GM21526 (cell line): ENCODE measurements around the gene IL18.
"Not testable (repeated sequence)": the region's sequence is repeated elsewhere in the genome, so short reads cannot be mapped to it uniquely, and the experiment has no call there.

Experiments
- ATAC-seq: cut with Tn5 transposase; IDR thresholded peaks from one replicate; pipeline ENCODE4 v1.9.1; 2021; ENCODE audit warnings: moderate library complexity; ENCODE audit not compliant: unreplicated experiment, low FRiP score

Gene IL18

DNA sequence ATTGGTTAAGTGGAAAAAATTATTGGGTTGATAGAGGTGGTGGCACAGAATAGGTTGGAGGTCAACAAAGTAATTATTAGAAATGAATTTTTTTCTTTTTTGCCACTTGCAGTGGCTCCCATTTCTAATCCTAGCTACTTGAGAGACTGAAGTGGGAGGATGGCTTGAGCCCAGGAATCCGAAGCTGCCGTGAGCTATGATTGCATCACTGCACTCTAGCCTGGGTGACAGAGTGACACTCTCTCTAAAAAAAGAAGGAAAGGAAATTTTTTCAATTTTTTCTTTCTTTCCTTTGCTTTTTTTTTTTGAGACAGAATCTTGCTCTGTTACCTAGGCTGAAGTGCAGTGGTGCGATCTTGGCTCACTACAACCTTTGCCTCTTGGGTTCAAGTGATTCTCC is 9.3 kb upstream of the IL18 start:
- ATAC-seq = no peak

DNA sequence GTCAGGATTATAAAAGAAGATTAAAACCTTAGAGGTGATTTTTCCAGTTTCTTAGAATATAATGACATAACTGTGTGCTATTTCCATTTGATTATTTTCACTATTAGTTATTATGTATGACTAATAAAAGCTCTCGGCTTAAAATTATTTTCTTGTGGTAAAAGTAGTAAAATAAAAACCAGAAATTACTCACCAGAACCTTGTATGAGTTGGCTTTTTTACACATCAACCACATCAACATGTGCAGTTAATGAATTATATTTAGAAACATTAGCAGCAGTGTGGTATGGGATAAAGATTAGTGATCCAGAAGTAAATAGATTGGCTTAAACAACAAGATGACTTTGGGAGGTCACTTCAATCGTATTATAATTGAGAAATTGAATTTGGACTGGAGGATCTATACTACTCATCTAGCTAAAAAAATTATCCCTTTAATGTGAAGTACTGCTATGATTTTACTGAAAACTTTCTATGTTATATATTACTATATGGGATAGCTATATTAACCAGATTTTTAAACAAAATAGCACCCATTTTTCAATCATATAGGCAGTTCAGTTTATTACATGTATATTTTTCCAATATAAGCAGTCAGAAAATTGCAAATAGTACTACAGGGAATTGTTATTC is 8.6 kb upstream of the IL18 start:
- no peak for ATAC-seq

DNA sequence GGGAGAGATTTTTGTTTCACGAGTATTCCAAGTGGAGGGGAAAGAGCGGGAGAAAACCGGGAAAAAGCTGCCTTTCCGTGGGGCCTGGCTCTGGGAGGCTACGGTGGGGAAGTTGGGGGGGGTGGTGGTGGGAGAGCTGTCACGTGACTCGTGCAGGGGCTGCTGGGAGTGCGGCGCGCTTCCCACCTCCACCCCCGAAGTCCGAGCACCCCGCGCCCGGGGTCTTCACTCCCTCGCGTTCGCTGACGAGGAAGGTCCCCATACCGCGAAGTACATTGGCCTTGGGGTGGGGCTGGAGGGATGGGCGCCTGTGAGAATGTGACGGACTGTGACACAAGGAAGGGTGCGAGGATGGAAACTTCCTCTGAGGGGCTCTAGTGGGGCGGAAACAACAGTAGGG is 3.3 kb upstream of the IL18 start, which contains the start of gene TEX12:
TSS of gene TEX12 (plus strand) at position 228 of the 400 bp plus-strand sequence. CDS start 1,897 bp downstream, outside the sequence.
- ATAC-seq = no peak

DNA sequence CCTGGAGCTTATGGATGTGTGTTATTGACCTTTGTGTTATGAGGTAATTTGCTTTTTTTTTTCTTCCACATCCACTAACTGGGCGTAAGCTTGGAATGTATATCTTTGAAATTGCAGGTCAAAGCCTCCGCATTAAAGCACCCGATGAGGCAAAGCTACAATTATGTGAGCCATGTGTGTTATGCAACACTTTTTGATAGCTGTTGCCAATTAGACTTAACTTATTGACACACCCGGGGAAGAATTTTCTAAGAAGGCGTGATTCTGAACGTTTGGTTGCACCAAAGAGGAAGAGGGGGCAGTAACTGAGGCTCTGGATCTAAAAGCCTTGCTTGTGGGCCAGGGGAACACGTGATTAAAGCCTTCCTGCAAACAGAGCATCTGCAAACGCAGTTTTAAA is 2.7 kb upstream of the IL18 start:
- ATAC-seq = no peak

DNA sequence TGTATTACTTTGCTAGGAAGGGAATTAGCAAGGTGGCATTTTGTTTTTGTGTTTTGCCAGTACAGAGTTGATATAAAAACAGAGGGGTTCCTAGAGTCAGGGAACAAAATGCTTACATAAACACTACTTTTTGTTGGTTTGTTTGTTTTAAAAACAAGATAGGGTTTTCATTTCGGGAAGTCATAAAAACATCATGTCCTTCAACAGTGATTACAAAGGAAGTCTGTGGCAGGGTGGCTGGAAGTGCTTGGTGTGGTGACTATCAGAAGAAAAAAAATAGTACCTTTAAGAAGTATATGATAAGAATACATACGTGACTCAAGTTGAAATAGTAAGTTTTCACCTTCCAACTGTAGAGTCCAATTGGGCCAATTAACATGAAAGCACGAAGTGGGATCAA is 1.2 kb upstream of the IL18 start:
- ATAC-seq = no peak

DNA sequence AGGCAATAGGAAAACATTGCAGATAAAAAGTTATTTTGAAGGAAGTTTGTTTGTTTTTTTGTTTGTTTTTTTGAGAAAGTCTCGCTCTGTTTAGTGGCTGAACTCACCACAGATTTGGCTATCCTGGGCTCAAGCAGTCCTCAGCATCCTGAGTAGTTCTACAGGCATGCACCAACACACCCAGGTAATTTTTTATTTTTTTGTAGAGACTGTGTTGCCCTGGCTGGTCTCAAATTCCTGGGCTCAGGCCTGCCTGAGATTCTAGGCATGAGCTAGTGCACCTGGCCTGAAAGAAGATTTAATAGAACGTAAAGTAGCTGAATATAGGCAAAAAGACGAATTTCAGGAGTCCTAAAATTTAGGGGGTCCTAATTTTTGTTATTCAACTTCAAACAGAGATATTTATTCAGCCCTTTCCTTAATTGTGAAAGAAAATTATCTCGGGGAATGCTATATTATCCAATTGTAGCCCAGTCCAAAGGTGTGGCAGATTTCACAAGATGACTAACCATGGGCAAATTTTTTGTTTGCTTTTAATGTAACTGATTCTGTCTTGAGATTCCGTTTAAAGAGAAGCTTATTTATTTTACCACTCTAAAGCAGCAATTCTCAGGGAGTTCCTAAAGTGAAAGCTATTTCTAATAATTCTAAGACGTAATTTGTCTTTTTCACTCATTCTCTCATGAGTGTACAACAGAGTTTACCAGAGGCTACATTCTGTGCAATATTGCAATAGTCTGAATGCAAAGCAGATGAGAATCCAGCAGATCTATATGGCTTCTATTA is 940 bp downstream of the IL18 start:
- ATAC-seq = no peak

DNA sequence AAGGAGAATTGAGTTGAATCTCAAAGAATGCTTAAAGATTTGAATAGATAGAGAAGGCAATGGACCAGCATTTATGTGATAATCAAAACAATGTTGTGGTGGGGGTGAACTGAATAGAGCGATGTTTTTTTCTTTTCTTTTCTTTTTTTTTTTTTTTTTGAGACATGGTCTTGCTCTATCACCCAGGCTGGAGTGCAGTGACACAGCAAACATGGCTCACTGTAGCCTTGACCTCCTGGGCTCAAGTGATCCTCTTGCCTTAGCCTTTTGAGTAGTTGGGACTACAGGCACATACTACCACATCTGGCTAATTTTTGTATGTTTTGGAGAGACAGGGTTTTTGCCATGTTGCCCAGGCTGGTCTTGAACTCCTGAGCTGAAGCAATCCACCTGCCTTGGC is 1.7 kb downstream of the IL18 start:
- ATAC-seq = not testable (repeated sequence)

DNA sequence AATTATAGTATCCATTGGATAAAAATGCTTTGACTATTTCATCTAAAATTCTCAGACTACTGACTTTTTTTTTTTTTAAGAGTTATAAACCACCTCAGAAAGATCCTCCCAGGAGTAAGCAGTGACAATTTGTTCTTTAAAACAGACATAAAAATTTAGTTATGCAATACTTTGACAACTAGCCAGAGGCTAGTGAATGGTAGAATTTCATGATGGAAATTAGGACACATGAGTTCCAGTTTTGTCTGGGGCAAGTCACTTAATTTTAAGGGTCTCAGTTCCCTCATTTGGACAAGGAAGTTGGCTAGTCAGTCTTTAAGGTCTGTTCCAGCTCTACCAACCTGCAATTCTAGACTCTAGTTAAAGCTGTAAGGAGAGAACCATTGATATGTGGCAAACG is 2.9 kb downstream of the IL18 start:
- ATAC-seq = no peak

DNA sequence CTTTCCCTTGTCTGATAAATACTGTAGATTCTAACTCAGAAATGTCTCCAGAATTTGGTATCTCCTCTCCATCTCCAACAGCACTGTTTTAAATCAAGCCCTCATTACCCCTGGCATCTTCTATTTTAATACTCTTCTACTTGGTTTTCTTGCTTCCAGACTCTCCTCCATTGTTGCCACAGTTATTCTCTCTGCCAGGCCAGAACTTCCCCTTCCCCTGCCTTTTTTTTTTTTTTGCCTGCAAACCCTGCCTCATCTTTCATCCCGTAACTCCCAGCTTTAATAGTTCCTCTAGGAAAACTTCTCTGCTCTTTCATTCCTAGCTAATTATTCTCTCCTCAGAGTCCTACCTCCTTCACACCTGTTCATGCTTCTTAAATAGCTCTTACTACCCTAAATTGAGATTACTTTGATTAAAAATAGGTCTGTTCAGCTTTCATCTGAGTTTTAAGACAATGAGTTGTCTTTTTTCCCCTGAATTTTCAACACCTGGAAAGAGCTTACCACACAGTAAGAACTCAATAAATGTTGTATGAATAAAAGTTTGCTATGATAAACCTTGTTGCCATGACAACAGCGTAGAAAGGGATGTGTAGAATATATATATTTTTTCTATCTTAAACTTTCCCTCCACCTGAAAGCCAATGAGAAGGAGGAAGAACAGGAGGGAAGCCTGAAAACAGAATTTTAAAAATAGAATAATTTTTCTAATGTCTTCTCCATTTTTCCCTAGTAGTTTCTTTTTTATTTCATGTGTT is 3.6 kb downstream of the IL18 start:
- ATAC-seq = no peak

DNA sequence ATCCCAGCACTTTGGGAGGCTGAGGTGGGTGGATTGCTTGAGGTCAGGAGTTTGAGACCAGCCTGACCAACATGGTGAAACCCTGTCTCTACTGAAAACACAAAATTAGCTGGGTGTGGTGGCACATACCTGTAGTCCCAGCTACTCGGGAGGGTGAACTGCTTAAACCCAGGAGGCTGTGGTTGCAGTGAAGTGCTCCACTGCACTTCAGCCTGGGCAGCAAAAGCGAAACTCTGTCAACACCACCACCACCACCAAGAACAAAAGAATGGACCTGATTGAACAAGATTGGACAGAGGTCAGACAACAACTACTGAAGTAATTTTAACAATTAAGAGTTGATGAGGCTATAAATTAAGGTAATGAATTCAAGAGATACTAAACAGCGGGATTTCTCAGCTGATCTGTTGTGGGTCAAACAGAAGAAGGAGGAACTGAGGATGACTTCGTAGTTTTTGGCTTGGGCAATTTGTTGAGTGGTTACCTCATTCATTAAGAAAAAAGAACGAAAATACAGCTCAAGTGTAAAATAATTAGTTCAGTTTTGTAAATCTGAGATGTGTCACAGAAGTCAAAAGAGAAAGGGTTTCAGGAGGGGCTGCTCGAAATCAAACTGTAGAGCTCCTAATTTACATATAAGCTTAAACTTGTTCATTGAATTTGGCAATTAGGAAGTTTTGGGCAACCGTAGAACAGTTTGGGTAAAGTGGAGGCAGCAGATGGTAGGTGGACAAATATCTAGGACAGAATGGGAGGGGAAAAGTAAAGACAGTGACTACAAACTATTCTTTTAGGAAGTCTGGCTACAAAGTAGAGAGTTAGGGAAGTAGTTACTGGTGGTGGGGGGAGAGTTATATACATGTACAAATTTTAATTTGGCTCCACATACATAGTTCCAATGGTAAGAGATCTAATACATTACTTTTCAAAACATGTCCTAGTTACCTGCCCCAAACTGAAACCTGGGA is 4.5 kb downstream of the IL18 start:
- no peak for ATAC-seq

DNA sequence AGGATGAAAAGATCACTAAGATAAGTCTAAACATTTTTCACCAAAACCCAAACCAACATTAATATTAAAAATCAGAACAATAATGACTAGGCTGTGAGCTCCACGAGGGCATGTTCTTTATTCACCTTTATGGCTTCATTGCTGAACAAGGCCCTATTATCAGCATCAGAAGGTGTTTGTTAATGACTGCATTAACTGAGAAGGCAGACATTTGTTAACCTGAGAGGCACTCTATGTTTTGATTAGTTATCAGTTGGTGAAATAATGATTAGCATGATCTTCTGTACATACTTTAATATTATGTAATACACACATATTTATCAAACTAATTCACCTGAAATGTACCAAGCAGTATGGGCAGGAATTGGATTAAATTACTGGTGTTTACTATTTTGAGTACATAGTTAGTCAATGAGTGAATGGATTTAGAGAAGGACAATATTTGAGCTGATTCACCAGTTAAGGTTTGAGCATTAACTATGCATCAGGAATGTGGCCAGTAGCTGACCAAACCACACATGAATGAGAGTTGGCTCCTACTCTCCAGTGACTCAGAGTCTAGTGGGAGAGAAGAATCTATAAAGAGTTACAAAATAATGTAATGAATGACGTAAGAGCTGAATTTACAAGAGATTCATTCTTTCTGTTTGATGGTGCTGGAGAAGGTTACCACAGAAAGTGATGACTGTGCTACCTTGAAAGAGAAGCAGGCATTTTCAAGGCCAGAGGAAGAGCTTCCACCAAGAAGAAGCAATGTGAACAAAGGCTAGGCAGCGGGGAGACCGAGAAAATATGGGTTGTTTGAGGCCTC is 6.7 kb downstream of the IL18 start:
- ATAC-seq = no peak

DNA sequence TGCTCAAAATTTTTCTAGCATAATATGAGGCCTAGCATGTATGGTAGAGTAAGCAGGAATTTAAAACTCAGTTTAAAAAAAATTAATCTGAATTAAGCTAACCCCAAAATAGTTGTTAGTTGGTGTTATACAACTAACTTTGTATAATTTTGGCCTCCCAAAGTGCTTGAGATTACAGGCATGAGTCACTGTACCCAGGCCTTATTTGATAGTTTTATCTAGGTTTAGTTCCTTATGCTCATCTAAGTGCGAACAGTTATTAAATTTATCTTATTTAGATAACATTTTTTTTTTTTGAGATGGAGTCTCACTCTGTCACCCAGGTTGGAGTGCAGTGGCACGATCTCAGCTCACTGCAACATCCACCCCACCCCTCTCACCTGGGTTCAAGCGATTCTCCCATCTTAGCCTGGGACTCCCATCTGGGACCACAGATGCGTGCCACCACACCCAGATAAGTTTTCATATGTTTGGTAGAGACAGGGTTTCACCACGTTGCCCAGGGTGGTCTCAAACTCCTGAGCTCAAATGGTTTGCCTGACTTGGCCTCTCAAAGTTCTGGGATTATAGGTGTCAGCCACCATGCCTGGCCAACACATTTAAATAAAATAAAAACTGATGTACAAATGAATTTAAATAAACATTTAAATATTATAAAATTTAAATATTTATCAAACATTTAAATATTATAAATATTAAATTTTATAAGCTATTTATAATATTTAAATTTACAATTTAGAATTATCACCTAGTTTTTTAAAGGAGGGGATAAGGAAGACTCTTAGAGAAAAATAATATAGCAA is 7.5 kb downstream of the IL18 start:
- ATAC-seq = no peak

DNA sequence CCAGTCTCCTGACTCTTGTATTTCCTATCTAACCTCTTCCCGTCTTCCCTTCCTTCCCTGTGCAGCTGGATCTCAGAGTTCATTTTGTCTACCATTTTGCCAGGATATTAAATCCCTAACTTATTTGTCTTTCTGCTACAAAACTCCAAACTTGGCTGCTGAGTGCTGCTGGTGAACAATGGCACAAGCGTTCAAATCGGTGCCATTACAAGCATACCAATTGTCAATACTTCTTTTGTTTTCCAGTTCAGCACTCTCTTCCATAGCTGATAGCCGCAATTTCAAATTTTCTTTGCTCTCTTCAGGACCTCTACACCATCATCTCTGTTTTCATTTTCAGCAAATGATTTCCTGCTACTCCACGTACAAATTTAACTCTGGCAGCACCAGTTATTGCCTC is 13.4 kb downstream of the IL18 start:
- ATAC-seq = no peak

DNA sequence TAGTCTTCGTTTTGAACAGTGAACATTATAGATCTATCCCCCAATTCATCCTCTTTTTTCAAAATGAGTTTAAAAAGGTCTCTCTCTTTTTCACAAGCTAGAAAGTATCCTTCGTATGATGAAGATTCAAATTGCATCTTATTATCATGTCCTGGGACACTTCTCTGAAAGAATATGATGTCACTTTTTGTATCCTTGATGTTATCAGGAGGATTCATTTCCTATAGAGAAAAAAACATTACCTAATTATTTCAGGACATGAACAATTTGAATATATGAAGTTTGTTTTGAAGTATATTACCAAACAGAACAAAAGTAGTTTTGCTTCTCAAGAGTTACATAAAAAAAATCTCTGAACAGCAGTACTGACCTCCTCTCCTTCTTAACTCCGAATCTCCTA is 20.3 kb downstream of the IL18 start:
- ATAC-seq = no peak

DNA sequence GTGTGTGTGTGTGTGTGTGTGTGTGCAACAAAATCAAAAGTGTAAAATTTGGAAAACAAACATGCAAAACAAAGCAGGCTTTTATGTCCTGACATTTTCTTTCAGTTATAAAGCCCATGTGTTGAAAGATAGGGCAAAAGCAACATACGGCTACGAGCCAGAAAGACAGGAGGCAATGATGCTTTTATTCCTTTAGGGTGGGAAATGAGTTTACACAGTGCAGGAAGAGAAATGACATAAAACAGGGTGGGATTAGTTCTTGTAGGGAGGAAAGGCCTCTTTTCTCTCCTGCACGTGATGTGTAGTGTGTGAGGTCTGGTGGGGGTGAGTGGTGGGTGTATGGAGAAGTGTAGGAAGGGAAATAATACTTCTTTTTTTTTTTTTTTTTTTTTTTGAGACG is 29.4 kb downstream of the IL18 start:
- no peak for ATAC-seq

DNA sequence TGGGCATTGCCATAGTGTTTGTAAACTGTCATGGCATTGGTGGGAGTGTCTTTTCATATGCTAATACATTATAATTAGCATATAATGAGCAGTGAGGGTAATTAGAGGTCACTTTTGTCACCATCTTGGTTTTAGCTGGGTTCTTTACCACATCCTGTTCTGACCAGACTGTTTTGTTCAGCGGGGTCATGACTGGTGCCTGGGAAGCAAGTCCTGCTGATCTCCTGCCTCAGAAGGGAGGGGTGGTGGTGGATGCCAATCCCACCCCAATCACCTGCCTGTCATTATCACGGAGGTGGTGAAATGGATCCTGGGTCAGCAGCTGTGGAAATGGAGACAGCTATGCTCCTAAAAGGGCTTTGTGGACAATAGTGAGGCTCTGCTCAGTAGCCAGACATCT is 31.2 kb downstream of the IL18 start:
- ATAC-seq = no peak

DNA sequence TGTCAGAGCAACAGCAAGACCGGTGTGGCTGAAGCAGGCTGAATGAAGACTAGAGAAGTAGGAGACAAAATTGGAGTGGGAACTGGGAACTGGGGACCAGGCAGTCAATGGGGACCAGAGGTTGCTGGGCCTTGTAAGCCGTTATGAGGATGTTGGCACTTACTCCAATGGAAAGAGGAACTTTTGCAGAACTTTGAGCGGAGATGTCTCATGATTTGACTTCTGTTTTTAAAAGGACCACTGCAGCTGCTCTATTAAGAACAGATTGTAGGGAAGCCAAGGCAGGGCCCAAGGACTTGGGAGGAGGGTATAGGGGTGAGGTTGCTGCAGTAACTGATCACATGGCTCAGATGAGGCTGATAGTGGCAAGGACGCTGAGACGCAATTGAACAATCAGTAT is 34.2 kb downstream of the IL18 start:
- no peak for ATAC-seq

DNA sequence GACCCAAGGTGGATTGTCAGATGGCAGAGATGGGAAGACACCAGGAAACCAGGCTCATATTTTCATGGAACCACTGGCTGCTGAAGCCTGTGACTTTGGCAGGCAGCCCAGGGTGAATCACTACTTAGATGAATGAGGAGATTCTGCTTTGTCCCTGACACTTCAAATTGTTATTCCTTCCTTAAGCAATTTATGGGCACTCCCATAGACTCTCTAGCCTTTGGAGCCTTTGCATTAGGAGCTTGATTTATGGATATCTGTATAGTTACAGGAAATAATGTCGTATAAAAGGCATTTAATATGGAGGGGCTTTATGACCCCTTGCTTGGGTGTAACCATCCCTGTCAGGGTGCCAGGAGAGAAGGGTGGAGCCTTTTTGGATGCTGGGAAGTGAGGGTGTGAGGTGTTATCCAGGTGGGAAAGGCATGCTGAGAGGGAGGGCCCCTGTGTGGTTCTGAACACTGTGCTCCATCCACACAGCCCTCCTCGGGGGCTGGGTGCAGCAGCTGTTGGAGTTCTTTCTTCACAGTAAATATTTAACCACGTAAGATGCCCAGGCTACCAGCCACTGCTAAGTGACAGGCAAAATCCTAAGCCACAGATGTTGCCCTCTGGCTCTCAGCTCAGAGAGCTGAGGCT is 35.3 kb downstream of the IL18 start:
- ATAC-seq = no peak
